ENCODE measurements around the gene USP3. TPM values are rescaled to one million over a fixed set of nuclear protein-coding genes. Genes with fewer than 3 reads are reported as not detected.

Gene USP3
- total RNA-seq, 4 donors from 2014 or later: 40.4 to 66.2 (median 56.0) TPM

GRCh38 chr15:63565536-63566186 lies 61.3 kb downstream of the USP3 start:
- no peak for TF ChIP-seq CTCF (IDR thresholded peaks at IDR 0.05)
- ATAC-seq (ENCODE audit: low FRiP score): no peak
- no peak for DNase-seq (ENCODE audit: low spot score)

- no peak for TF ChIP-seq CTCF (IDR thresholded peaks at IDR 0.05)
- ATAC-seq (ENCODE audit: low FRiP score) (no peak), DNase-seq (ENCODE audit: low spot score) (no peak)
These were observed 68.5 kb downstream of the USP3 start for GRCh38 chr15:63572749-63573464.

- ATAC-seq (ENCODE audit: low FRiP score) (no peak), DNase-seq (ENCODE audit: low spot score) (no peak)
- no peak for TF ChIP-seq CTCF (IDR thresholded peaks at IDR 0.05)
These were observed 69.1 kb downstream of the USP3 start for GRCh38 chr15:63573533-63573932.

GRCh38 chr15:63575312-63575711 lies 70.9 kb downstream of the USP3 start:
- DNase-seq (ENCODE audit: low spot score) (no peak), ATAC-seq (ENCODE audit: low FRiP score) (no peak)
- no peak for TF ChIP-seq CTCF (IDR thresholded peaks at IDR 0.05)

GRCh38 chr15:63576441-63576840 lies 72.0 kb downstream of the USP3 start:
- no peak for TF ChIP-seq CTCF (IDR thresholded peaks at IDR 0.05)
- DNase-seq (ENCODE audit: low spot score) (no peak), ATAC-seq (ENCODE audit: low FRiP score) (no peak)

GRCh38 chr15:63582179-63582578 lies 77.8 kb downstream of the USP3 start:
- no peak for ATAC-seq (ENCODE audit: low FRiP score)
- TF ChIP-seq CTCF (IDR thresholded peaks at IDR 0.05): no peak
- no peak for DNase-seq (ENCODE audit: low spot score)

Measured in omental fat pad (tissue), 4 donors.